Measurements from ENCODE around the gene NUDT13. TPM values are rescaled to one million over a fixed set of nuclear protein-coding genes. Genes with fewer than 3 reads are reported as not detected.

The NUDT13 gene
- total and polyA plus RNA-seq, 3 donors from 2014 or later, result 3.0 to 5.9 (median 5.6) TPM

DNA sequence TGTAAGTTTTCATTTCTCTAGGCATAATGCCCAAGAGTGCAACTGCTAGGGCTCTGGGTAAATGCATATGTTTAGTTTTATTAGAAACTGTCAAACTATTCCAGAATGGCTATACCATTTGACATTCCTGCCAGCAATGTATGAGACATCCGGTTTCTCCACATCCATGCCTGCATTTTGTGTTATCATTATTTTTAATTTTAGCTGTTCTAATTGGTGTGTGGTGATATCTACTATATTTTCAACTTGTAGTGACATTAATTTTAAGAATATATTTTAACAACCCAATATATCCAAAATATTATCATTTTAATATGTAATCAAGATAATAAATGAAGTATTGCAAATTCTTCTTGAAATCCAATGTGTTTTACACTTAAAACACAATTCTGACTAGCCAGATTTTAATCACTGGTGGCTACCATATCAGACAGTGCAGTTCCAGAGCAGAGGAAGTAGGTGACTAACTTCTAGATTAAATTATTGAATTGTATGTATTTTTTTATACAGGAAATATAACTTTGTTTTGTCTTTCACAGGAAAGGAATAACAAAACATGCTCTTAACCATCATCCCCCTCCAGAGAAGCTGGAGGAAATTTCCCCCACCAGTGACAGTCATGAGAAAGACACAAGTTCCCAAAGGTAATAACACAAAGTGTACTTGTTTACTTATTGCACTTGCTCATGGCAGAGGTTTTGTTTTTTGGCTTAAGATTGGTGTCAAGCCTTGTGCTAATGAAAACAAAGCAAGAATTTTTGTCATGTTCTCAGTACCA is 64.1 kb downstream of the NUDT13 start:
- no peaks in the 10 kb centered on the region for H3K36me3 ChIP-seq (ENCODE audit: low read depth, missing control alignments)
- 100% methylated on average over 1 of the region's 1 CpG for WGBS, 2 donors
- no peaks in the 10 kb centered on the region for H3K4me1 ChIP-seq
- TF ChIP-seq, protein P1, sequence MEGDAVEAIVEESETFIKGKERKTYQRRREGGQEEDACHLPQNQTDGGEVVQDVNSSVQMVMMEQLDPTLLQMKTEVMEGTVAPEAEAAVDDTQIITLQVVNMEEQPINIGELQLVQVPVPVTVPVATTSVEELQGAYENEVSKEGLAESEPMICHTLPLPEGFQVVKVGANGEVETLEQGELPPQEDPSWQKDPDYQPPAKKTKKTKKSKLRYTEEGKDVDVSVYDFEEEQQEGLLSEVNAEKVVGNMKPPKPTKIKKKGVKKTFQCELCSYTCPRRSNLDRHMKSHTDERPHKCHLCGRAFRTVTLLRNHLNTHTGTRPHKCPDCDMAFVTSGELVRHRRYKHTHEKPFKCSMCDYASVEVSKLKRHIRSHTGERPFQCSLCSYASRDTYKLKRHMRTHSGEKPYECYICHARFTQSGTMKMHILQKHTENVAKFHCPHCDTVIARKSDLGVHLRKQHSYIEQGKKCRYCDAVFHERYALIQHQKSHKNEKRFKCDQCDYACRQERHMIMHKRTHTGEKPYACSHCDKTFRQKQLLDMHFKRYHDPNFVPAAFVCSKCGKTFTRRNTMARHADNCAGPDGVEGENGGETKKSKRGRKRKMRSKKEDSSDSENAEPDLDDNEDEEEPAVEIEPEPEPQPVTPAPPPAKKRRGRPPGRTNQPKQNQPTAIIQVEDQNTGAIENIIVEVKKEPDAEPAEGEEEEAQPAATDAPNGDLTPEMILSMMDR (IDR thresholded peaks at IDR 0.05), result no peak
- TF ChIP-seq POLR2A (IDR thresholded peaks at IDR 0.05), result no peak
- no peak overlapping the region for H3K4me3 ChIP-seq
- H3K27me3 ChIP-seq, result no peaks in the 10 kb centered on the region
- DNase-seq, result no peak
- intact Hi-C loops (cut with DNase I; ENCODE audit: low total_unique reads), result no loop called here
- no peaks in the 10 kb centered on the region for H3K9me3 ChIP-seq
- H3K27ac ChIP-seq, result no peak overlapping the region

Small RNA genes within 50 kb of the gene (small RNA-seq; reads per million reads assigned to genes)
- 0 reads per million in 2 donors for gene RF00019
- gene SNORA11F, result 5.5 to 7.4 reads per million in 2 donors

Other genes with a start within 250 kb of the NUDT13 start
- gene OIT3, start 216.7 kb upstream of the NUDT13 start, total RNA-seq, result under 1 TPM; 0.68 to 0.87 TPM
- 1.4 TPM for gene OIT3, start 216.7 kb upstream of the NUDT13 start, polyA plus RNA-seq (ENCODE audit: insufficient read depth, low read depth, low replicate concordance)
- gene PLA2G12B, start 155.6 kb upstream of the NUDT13 start, total RNA-seq, result not detected
- gene PLA2G12B, start 155.6 kb upstream of the NUDT13 start, polyA plus RNA-seq (ENCODE audit: insufficient read depth, low read depth, low replicate concordance), result 0.29 TPM
- gene P4HA1, start 13.6 kb upstream of the NUDT13 start, total RNA-seq, result 10 to 100 TPM; 19.0 to 20.2 TPM
- gene P4HA1, start 13.6 kb upstream of the NUDT13 start, polyA plus RNA-seq (ENCODE audit: insufficient read depth, low read depth, low replicate concordance), result 28.1 TPM
- 10 to 100 TPM; 57.6 to 66.4 TPM for gene ECD, start 57.6 kb downstream of the NUDT13 start, total RNA-seq
- gene ECD, start 57.6 kb downstream of the NUDT13 start, polyA plus RNA-seq (ENCODE audit: insufficient read depth, low read depth, low replicate concordance), result 35.7 TPM
- gene FAM149B1, start 57.7 kb downstream of the NUDT13 start, total RNA-seq, result 10 to 100 TPM; 28.7 to 42.0 TPM
- 65.1 TPM for gene FAM149B1, start 57.7 kb downstream of the NUDT13 start, polyA plus RNA-seq (ENCODE audit: insufficient read depth, low read depth, low replicate concordance)
- gene DNAJC9, start 136.8 kb downstream of the NUDT13 start, total RNA-seq, result 10 to 100 TPM; 30.2 to 31.1 TPM
- gene DNAJC9, start 136.8 kb downstream of the NUDT13 start, polyA plus RNA-seq (ENCODE audit: insufficient read depth, low read depth, low replicate concordance), result 18.3 TPM
- 10 to 100 TPM; 45.7 to 59.6 TPM for gene MRPS16, start 142.2 kb downstream of the NUDT13 start, total RNA-seq
- gene MRPS16, start 142.2 kb downstream of the NUDT13 start, polyA plus RNA-seq (ENCODE audit: insufficient read depth, low read depth, low replicate concordance), result 83.5 TPM
- 10 to 100 TPM; 29.6 to 46.2 TPM for gene CFAP70, start 248.4 kb downstream of the NUDT13 start, total RNA-seq
- 57.2 TPM for gene CFAP70, start 248.4 kb downstream of the NUDT13 start, polyA plus RNA-seq (ENCODE audit: insufficient read depth, low read depth, low replicate concordance)

Measured in testis (tissue), 3 donors.